ENCODE measurements around the gene PTK7.

Gene PTK7

GRCh38 chr6:43175676-43176422 is 99.7 kb downstream of the PTK7 start:
- in situ Hi-C loops (cut with HindIII; ENCODE audit: low sequenced_read_pairs): no loop called here

GRCh38 chr6:43176423-43176786 is 100.3 kb downstream of the PTK7 start:
- in situ Hi-C loops (cut with HindIII; ENCODE audit: low sequenced_read_pairs): no loop called here

GRCh38 chr6:43178150-43178549 is 102.0 kb downstream of the PTK7 start:
- in situ Hi-C loops (cut with HindIII; ENCODE audit: low sequenced_read_pairs): no loop called here

- in situ Hi-C loops (cut with HindIII; ENCODE audit: low sequenced_read_pairs): no loop called here
Observed at GRCh38 chr6:43178951-43179830, 103.1 kb downstream of the PTK7 start.

GRCh38 chr6:43180058-43180457 is 103.9 kb downstream of the PTK7 start:
- in situ Hi-C loops (cut with HindIII; ENCODE audit: low sequenced_read_pairs): no loop called here

GRCh38 chr6:43180985-43181384 is 104.9 kb downstream of the PTK7 start:
- in situ Hi-C loops (cut with HindIII; ENCODE audit: low sequenced_read_pairs): no loop called here

GRCh38 chr6:43181621-43181941 is 105.5 kb downstream of the PTK7 start:
- in situ Hi-C loops (cut with HindIII; ENCODE audit: low sequenced_read_pairs): no loop called here

- in situ Hi-C loops (cut with HindIII; ENCODE audit: low sequenced_read_pairs): no loop called here
Observed at GRCh38 chr6:43181942-43182860, 106.1 kb downstream of the PTK7 start, which contains the start of gene CUL9. TSS of gene CUL9 (plus strand) at chr6:43182196. CDS start at chr6:43184311, 2,115 bp downstream.

GRCh38 chr6:43183441-43183840 is 107.3 kb downstream of the PTK7 start:
- in situ Hi-C loops (cut with HindIII; ENCODE audit: low sequenced_read_pairs): no loop called here

- in situ Hi-C loops (cut with HindIII; ENCODE audit: low sequenced_read_pairs): no loop called here
Observed at GRCh38 chr6:43184268-43184985, 108.3 kb downstream of the PTK7 start.

- in situ Hi-C loops (cut with HindIII; ENCODE audit: low sequenced_read_pairs): no loop called here
Observed at GRCh38 chr6:43185391-43185985, 109.4 kb downstream of the PTK7 start.

GRCh38 chr6:43186019-43186418 is 109.9 kb downstream of the PTK7 start:
- in situ Hi-C loops (cut with HindIII; ENCODE audit: low sequenced_read_pairs): no loop called here

GRCh38 chr6:43186706-43187105 is 110.6 kb downstream of the PTK7 start:
- in situ Hi-C loops (cut with HindIII; ENCODE audit: low sequenced_read_pairs): no loop called here

- in situ Hi-C loops (cut with HindIII; ENCODE audit: low sequenced_read_pairs): no loop called here
Observed at GRCh38 chr6:43187821-43188220, 111.7 kb downstream of the PTK7 start.

GRCh38 chr6:43188426-43188825 is 112.3 kb downstream of the PTK7 start:
- in situ Hi-C loops (cut with HindIII; ENCODE audit: low sequenced_read_pairs): no loop called here

GRCh38 chr6:43189776-43190304 is 113.7 kb downstream of the PTK7 start:
- in situ Hi-C loops (cut with HindIII; ENCODE audit: low sequenced_read_pairs): no loop called here

- in situ Hi-C loops (cut with HindIII; ENCODE audit: low sequenced_read_pairs): no loop called here
Observed at GRCh38 chr6:43192911-43193310, 116.8 kb downstream of the PTK7 start.

- in situ Hi-C loops (cut with HindIII; ENCODE audit: low sequenced_read_pairs): no loop called here
Observed at GRCh38 chr6:43193929-43194328, 117.8 kb downstream of the PTK7 start.

- in situ Hi-C loops (cut with HindIII; ENCODE audit: low sequenced_read_pairs): no loop called here
Observed at GRCh38 chr6:43196337-43196736, 120.2 kb downstream of the PTK7 start.

- in situ Hi-C loops (cut with HindIII; ENCODE audit: low sequenced_read_pairs): no loop called here
Observed at GRCh38 chr6:43199912-43200311, 123.8 kb downstream of the PTK7 start.

Data from DLD1 (cell line).